ENCODE data around the gene DLGAP4.

The DLGAP4 gene

DNA sequence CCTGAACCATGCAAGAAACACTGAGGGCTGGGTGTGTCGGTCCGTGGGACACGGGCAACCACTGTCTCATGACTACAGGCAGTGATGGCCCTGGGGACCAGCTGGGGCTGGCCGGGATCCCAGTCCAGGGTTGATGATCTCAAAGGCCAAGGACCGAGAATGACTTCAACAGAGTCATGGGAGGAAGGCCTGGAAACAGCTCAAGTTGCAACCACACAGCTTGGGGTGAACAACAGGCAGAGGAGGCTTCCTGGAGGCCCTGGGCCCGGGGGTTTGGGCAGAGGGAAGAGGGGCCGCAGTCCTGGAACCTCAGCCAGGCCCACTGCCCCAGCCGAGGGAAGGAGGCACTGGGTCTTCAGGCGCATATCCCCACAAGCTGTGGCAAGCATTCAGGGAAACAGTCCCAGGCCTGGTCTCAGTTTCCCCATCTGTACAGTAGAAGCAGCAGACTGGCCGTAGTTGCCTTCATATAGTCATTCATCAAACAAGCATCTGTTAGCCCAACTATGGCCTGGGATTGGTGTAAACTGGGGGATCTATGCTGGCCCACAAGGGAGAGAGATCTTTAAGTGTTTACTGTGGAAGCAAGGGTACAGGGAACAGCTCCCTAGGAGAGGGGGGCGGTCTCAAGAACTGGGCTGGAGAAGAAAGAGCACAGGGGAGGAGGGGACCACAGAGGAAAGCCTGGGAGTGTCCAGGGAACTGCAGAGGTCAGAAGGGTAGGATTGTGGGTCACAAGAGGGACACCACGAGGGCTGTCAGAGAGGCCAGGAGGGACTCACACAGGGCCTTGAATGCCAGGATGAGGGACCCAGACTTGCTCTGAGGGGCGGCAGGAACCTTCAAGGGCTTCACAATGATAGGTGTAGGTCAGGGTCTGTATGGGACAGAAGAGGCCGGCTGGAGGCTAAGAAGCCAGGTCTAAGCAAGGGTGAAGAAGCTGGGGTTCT is 237.3 kb downstream of the DLGAP4 start:
- H3K4me3 ChIP-seq (ENCODE audit: low read depth, low read length) = peak overlapping the region; percentile 62
- TF ChIP-seq, protein P1, sequence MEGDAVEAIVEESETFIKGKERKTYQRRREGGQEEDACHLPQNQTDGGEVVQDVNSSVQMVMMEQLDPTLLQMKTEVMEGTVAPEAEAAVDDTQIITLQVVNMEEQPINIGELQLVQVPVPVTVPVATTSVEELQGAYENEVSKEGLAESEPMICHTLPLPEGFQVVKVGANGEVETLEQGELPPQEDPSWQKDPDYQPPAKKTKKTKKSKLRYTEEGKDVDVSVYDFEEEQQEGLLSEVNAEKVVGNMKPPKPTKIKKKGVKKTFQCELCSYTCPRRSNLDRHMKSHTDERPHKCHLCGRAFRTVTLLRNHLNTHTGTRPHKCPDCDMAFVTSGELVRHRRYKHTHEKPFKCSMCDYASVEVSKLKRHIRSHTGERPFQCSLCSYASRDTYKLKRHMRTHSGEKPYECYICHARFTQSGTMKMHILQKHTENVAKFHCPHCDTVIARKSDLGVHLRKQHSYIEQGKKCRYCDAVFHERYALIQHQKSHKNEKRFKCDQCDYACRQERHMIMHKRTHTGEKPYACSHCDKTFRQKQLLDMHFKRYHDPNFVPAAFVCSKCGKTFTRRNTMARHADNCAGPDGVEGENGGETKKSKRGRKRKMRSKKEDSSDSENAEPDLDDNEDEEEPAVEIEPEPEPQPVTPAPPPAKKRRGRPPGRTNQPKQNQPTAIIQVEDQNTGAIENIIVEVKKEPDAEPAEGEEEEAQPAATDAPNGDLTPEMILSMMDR (IDR thresholded peaks at IDR 0.05; ENCODE audit: low read depth, low read length, missing control alignments) = no peak
- in situ Hi-C loops (cut with HindIII; ENCODE audit: low sequenced_read_pairs) = no loop called here
- DNase-seq (ENCODE audit: low read depth) = no peak

DNA sequence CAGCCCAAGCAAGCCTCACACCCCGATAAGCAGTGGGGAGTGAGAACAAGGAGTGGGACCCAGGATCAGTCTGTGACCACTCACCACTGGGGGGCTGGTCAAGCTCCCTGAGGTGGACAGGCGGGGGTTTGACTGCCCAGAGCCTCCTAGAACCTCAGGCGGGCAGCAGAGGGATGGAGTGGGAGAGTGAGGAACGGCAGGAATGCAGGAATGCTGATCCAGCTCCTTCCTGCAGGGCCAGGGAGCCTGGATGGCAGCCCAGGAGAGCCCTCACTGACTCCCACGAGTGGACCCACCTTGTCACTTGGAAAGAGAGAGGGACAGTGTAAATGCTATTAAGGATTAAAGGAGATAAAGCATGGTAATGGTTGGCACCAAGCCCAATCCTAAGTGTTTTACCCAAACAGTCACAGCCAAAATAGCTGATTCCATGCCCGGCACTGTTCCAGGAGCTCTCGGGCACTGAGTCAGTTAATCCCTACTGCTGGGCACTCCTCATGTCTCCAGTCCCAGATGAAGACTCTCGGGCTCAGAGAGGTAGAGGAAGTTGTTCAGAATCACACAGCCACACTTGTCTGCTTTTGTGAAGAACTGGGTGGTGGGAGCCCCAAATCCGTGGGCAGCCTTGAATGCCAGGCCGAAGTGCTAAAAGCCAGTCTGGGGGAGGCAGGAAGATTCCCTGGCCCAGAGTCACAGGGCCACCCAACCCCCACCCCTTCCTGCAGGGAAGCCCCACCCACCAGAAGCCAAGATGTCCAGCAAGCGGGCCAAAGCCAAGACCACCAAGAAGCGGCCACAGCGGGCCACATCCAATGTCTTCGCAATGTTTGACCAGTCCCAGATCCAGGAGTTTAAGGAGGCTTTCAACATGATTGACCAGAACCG is 238.2 kb downstream of the DLGAP4 start:
- in situ Hi-C loops (cut with HindIII; ENCODE audit: low sequenced_read_pairs) = no loop called here
- H3K4me3 ChIP-seq (ENCODE audit: low read depth, low read length) = no peak overlapping the region
- TF ChIP-seq, protein P1 (IDR thresholded peaks at IDR 0.05; ENCODE audit: low read depth, low read length, missing control alignments) = no peak
- DNase-seq (ENCODE audit: low read depth) = peak; percentile 37

DNA sequence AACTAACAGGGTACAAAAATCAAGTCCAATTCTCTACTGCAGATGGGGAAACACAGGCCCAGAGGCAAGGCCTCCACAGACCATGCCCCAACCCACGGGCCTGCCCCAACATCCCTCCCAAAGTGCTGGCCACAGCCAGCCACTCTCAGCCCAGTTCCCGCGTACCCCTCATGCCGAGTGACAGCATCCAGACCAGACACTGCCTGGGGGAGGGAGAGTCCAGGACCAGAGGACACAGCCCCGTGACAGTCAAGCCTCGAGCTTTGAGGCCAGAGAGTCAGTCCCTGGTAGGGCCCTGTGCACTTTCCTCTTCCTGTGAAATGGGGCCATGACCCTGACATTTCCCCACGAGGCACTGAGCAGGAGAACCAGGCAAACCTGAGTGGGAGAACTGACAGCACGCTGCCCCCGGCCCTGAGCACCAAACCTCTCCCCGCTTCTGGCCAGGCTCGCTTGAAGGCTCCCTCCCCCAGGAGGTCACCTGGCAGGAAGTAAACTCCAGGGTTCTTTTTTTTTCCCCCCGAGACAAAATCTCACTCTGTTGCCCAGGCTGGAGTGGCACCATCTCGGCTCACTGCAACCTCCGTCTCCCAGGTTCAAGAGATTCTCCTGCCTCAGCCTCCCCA is 240.1 kb downstream of the DLGAP4 start:
- no peak overlapping the region for H3K4me3 ChIP-seq (ENCODE audit: low read depth, low read length)
- TF ChIP-seq, protein P1 (IDR thresholded peaks at IDR 0.05; ENCODE audit: low read depth, low read length, missing control alignments) = no peak
- no peak for DNase-seq (ENCODE audit: low read depth)
- in situ Hi-C loops (cut with HindIII; ENCODE audit: low sequenced_read_pairs) = no loop called here

DNA sequence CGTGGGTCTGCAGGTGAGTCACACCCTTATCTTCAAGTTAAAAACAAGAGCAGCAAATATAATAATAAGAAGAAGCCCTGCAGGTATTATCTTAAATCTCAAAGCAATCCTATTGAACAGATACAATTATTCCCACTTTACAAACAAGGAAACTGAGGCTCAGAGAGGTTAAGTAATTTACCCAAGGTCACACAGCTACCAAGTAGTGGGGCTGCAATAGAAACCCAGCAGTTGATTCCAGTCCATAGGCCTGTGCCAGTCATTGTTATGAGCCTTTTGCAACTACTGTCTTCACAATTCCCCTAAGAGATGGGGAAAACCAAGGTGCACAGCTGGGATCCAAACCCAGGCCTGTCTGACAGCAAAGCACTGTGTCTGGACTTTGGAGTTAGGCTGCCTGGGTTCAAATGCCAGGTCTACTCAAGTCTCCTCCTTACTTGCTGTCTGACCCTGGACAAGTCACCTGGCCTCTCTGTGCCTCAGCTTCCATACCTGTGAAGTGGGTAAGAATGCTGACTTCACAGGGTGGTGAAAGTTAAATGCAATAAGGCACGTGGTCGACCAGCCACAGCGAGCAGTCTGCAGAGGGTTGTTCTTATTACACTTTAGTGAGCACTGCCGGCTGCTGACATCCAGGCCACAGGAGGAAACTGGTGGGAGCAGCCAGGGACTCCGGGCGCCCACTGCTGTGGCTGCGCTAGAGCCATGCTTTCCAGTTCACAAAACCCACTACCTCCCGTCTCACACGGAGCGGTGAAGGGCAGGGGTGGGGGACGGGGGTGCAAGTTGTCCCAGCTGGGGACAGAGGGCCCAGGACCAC is 241.3 kb downstream of the DLGAP4 start:
- TF ChIP-seq, protein P1 (IDR thresholded peaks at IDR 0.05; ENCODE audit: low read depth, low read length, missing control alignments) = no peak
- in situ Hi-C loops (cut with HindIII; ENCODE audit: low sequenced_read_pairs) = no loop called here
- no peak for DNase-seq (ENCODE audit: low read depth)
- H3K4me3 ChIP-seq (ENCODE audit: low read depth, low read length) = no peak overlapping the region

DNA sequence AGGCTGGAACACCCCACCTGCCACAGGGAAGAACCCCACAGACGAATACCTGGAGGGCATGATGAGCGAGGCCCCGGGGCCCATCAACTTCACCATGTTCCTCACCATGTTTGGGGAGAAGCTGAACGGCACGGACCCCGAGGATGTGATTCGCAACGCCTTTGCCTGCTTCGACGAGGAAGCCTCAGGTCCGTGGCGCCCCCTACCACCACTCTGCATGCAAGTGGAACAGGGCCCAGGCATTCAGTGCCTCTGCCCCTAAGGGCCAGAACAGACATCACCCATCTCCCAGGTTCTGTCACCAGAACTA is 241.8 kb downstream of the DLGAP4 start:
- in situ Hi-C loops (cut with HindIII; ENCODE audit: low sequenced_read_pairs) = no loop called here

More for the DNA sequence above, 241.8 kb downstream of the DLGAP4 start:
- no peak overlapping the region for H3K4me3 ChIP-seq (ENCODE audit: low read depth, low read length)
- TF ChIP-seq, protein P1 (IDR thresholded peaks at IDR 0.05; ENCODE audit: low read depth, low read length, missing control alignments) = peak; percentile 44
- no peak for DNase-seq (ENCODE audit: low read depth)

All from astrocyte of the cerebellum (primary cell).